Smooth muscle cell (in vitro differentiated cells): ENCODE measurements around the gene COLEC12. TPM values are rescaled to one million over a fixed set of nuclear protein-coding genes. Genes with fewer than 3 reads are reported as not detected.

Source experiments
- DNase-seq: peaks from one replicate; lab custom pipeline; 2025; ENCODE audit not compliant: unreplicated experiment; lab: John Stamatoyannopoulos, UW
- H2AFZ ChIP-seq: fragments of 200-600 bp; sonication (generic); 2 replicates; pipeline ENCODE4 v1.6.0; 2016; ENCODE audit warnings: antibody characterized with exemption, low read depth, mild to moderate bottlenecking
- H3F3A ChIP-seq: fragments of 200-600 bp; sonication (generic); 2 replicates; pipeline ENCODE4 v1.6.0; 2017; ENCODE audit warnings: antibody characterized with exemption, low read depth
- H3K27ac ChIP-seq: fragments of 200-600 bp; sonication (generic); 2 replicates; pipeline ENCODE4 v1.5.1; 2016; ENCODE audit warnings: low read depth, mild to moderate bottlenecking
- H3K27me3 ChIP-seq: fragments of 200-600 bp; sonication (generic); 2 replicates; pipeline ENCODE4 v1.6.1; 2016; ENCODE audit warnings: low read depth, mild to moderate bottlenecking
- H3K36me3 ChIP-seq: fragments of 200-600 bp; sonication (generic); 2 replicates; pipeline ENCODE4 v1.5.1; 2016; ENCODE audit warnings: low read depth
- H3K4me1 ChIP-seq: fragments of 200-600 bp; sonication (generic); 2 replicates; pipeline ENCODE4 v1.5.1; 2016; ENCODE audit warnings: low read depth
- H3K4me2 ChIP-seq: fragments of 200-600 bp; sonication (generic); 2 replicates; pipeline ENCODE4 v1.6.0; 2016; ENCODE audit warnings: mild to moderate bottlenecking
- H3K4me3 ChIP-seq: fragments of 200-600 bp; sonication (generic); 2 replicates; pipeline ENCODE4 v1.5.1; 2016; ENCODE audit warnings: mild to moderate bottlenecking
- H3K79me2 ChIP-seq: fragments of 200-600 bp; sonication (generic); 2 replicates; pipeline ENCODE4 v1.6.0; 2016; ENCODE audit warnings: low read depth, mild to moderate bottlenecking
- H3K9ac ChIP-seq: fragments of 200-600 bp; sonication (generic); 2 replicates; pipeline ENCODE4 v1.6.0; 2016; ENCODE audit warnings: low read depth
- H3K9me3 ChIP-seq: fragments of 200-600 bp; sonication (generic); replicated peaks from 2 replicates; pipeline ENCODE4 v1.5.1; 2016; ENCODE audit warnings: low read depth
- H4K20me1 ChIP-seq: fragments of 200-600 bp; sonication (generic); 2 replicates; pipeline ENCODE4 v1.6.0; 2016; ENCODE audit warnings: low read depth
- WGBS: methylation state at CpG from one replicate; pipeline ENCODE4 v1.1.7; 2016; ENCODE audit warnings: low lambda C conversion rate; 5-methylcytosine and 5-hydroxymethylcytosine counted together
- polyA plus RNA-seq: library from polyadenylated mRNA; unstranded; fragments of >200 nt; fragmentation: Nextera tagmentation; extraction: Ambion mirVana; gene quantifications from 2 replicates; pipeline ENCODE4 v1.2.1, GENCODE V29; 2016
- total RNA-seq: library from RNA; depleted of rRNA; stranded (reverse); fragments of >200 nt; gene quantifications from 2 replicates; pipeline ENCODE4 v1.2.3, GENCODE V29; 2014
- TF ChIP-seq, protein P1 (sequence below): fragments of 200-600 bp; sonication (generic); IDR thresholded peaks from 2 replicates; pipeline ENCODE4 v1.5.1; 2017; ENCODE audit warnings: borderline replicate concordance, mild to moderate bottlenecking, antibody characterized with exemption; ENCODE audit not compliant: insufficient read depth, poor library complexity, severe bottlenecking

Gene COLEC12
- total and polyA plus RNA-seq, 2 experiments from 2014 or later: 10.8 to 13.7 TPM

DNA sequence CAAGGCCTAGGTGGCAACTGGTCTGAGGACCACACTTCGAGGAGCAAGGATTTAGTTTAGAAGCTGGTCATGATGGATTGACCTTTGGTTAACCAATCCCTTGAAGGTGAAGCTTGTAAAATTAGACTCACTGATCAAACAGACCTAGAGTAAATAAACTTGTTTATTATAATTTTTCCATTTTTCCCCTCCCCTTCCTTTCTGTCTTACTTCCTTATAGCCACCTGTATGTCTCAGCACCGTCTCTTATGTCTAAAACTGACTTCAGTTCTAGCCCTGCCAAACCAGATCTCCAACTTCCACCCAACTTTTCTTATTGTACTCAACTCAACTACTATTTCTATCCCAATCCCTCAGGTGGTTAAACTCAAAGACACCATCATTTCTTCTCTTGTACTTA is 139.8 kb downstream of the COLEC12 start:
- no peak for DNase-seq
- Histone ChIP-seq H2AFZ (no peak overlapping the region), H3K4me2 (no peak overlapping the region), H3K9me3 (no peaks in the 10 kb centered on the region), H3K4me1 (peaks cover 22% of the 10 kb centered on the region), H3K9ac (no peak overlapping the region), H4K20me1 (no peaks in the 10 kb centered on the region), H3K36me3 (no peaks in the 10 kb centered on the region), H3F3A (peaks cover 15% of the 10 kb centered on the region), H3K4me3 (no peak overlapping the region), H3K79me2 (no peaks in the 10 kb centered on the region), H3K27me3 (no peaks in the 10 kb centered on the region), H3K27ac (no peak overlapping the region)
- WGBS: 79% methylated on average over 2 of the region's 2 CpGs
- TF ChIP-seq, protein P1, sequence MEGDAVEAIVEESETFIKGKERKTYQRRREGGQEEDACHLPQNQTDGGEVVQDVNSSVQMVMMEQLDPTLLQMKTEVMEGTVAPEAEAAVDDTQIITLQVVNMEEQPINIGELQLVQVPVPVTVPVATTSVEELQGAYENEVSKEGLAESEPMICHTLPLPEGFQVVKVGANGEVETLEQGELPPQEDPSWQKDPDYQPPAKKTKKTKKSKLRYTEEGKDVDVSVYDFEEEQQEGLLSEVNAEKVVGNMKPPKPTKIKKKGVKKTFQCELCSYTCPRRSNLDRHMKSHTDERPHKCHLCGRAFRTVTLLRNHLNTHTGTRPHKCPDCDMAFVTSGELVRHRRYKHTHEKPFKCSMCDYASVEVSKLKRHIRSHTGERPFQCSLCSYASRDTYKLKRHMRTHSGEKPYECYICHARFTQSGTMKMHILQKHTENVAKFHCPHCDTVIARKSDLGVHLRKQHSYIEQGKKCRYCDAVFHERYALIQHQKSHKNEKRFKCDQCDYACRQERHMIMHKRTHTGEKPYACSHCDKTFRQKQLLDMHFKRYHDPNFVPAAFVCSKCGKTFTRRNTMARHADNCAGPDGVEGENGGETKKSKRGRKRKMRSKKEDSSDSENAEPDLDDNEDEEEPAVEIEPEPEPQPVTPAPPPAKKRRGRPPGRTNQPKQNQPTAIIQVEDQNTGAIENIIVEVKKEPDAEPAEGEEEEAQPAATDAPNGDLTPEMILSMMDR: no peak

DNA sequence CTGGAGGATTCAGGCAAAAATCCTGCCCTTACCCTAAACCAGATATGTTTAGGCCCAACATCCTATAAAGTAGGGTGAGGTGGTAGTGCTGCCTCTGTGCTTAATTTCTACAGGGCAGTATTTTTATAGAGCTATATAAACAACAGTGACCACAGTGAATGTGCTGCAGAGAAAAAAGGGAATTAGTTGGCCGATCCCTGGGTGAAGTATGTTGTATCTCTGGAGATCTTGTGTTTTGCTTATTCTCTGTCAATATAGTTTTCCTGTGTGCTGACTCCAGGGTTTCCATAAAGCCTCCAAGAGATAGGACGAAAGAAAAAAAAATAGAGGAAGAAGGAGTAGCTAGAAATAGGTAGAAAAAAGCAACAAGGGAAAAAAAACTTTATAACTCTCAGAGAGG is 143.7 kb downstream of the COLEC12 start:
- Histone ChIP-seq H3K36me3 (no peaks in the 10 kb centered on the region), H3K27me3 (no peaks in the 10 kb centered on the region), H4K20me1 (no peaks in the 10 kb centered on the region), H3K79me2 (no peaks in the 10 kb centered on the region), H3K4me2 (peak overlapping the region; percentile 23), H2AFZ (no peak overlapping the region), H3K9me3 (no peaks in the 10 kb centered on the region), H3K4me3 (no peak overlapping the region), H3K27ac (no peak overlapping the region), H3K9ac (no peak overlapping the region), H3K4me1 (no peaks in the 10 kb centered on the region), H3F3A (peaks cover 13% of the 10 kb centered on the region)
- WGBS: 18% methylated on average over 2 of the region's 2 CpGs
- no peak for DNase-seq
- TF ChIP-seq, protein P1: no peak

DNA sequence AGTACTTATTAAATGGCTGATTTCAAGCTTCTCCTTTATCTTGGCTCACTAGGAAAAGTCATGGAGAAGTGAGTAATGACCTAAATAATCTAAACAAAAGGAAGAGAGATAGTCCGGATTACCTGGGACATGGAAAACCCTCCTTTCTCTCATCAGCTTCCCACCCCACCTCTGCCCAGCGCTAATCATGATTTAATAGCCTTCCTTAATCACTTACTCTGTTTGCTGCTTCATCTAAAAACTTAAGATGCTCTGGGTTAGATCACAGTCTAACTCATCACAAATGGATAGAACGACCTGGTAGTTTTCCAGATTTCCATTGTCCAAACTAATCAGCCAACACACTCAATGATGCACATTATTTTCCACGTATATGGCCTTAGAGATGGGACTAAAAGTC is 144.8 kb downstream of the COLEC12 start:
- Histone ChIP-seq H3K4me2 (peak overlapping the region; percentile 33), H2AFZ (no peak overlapping the region), H3K27me3 (no peaks in the 10 kb centered on the region), H4K20me1 (no peaks in the 10 kb centered on the region), H3K9me3 (no peaks in the 10 kb centered on the region), H3K4me1 (no peaks in the 10 kb centered on the region), H3K4me3 (no peak overlapping the region), H3F3A (peaks cover 13% of the 10 kb centered on the region), H3K9ac (no peak overlapping the region), H3K36me3 (no peaks in the 10 kb centered on the region), H3K79me2 (no peaks in the 10 kb centered on the region), H3K27ac (no peak overlapping the region)
- WGBS: 65% methylated on average over 4 of the region's 4 CpGs
- DNase-seq: no peak
- TF ChIP-seq, protein P1: no peak

DNA sequence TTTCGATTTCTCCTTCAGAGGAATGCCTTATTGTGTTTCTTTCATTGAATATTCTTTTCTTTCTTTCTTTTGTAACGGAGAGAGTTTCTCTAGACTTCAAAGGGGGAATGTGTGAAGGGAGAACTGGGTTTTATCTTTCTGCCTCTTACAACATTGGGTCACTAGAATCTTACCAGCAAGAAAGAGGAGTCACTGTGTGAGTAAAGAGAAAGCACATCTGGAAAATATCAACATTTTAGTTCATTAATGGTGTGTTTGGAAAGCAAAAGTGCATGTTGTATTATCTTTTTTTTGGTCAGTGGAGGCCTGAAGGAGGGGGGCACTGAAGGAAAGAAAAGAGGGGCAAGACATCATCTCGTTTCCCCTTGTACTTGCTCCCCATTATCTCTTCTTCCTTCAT is 146.0 kb downstream of the COLEC12 start:
- H3K4me3 ChIP-seq: no peak overlapping the region
- TF ChIP-seq, protein P1: no peak
- H2AFZ ChIP-seq: no peak overlapping the region
- no peaks in the 10 kb centered on the region for H3K9me3 ChIP-seq
- H3K27ac ChIP-seq: peak overlapping the region; percentile 9
- no peaks in the 10 kb centered on the region for H3K4me1 ChIP-seq
- 50% methylated on average over 3 of the region's 3 CpGs for WGBS
- peaks cover 13% of the 10 kb centered on the region for H3F3A ChIP-seq
- no peaks in the 10 kb centered on the region for H4K20me1 ChIP-seq
- H3K9ac ChIP-seq: no peak overlapping the region
- H3K79me2 ChIP-seq: no peaks in the 10 kb centered on the region
- no peak for DNase-seq
- peak overlapping the region; percentile 42 for H3K4me2 ChIP-seq
- H3K27me3 ChIP-seq: no peaks in the 10 kb centered on the region
- H3K36me3 ChIP-seq: no peaks in the 10 kb centered on the region
